IPS DF 6.9 (cell line): Measurements from ENCODE around the gene MTCL1.
A peak's percentile ranks its signal among the peaks of the same experiment; 100 is the strongest.

Experiments used
- DNase-seq: peaks from one replicate; pipeline ENCODE4 v3.0.0-alpha.2; 2013; ENCODE audit warnings: low read depth, low spot score
- H3K27ac ChIP-seq: one replicate; pipeline ENCODE4 v1.5.1; 2013; ENCODE audit warnings: low read length, control low read depth
- H3K27me3 ChIP-seq: 2 replicates; pipeline ENCODE4 v1.6.1; 2013; ENCODE audit warnings: mild to moderate bottlenecking, low read length; ENCODE audit not compliant: control insufficient read depth, insufficient read depth
- H3K36me3 ChIP-seq: 2 replicates; pipeline ENCODE4 v1.6.1; 2013; ENCODE audit warnings: low read length; ENCODE audit not compliant: control insufficient read depth, insufficient read depth
- H3K4me1 ChIP-seq: 2 replicates; pipeline ENCODE4 v1.6.1; 2013; ENCODE audit warnings: low read length; ENCODE audit not compliant: control insufficient read depth, insufficient read depth
- H3K4me3 ChIP-seq: 2 replicates; pipeline ENCODE4 v1.5.1; 2013; ENCODE audit warnings: mild to moderate bottlenecking, low read length
- H3K9me3 ChIP-seq: 2 replicates; pipeline ENCODE4 v1.6.1; 2013; ENCODE audit warnings: low read length, inconsistent platforms; ENCODE audit not compliant: control insufficient read depth, insufficient read depth
- WGBS: extraction: QIAGEN DNeasy Blood & Tissue Kit; methylation state at CpG from one replicate; pipeline ENCODE4 v1.1.7; 2013; ENCODE audit warnings: mixed read lengths, missing lambda C conversion rate; ENCODE audit not compliant: insufficient read length, insufficient coverage; 5-methylcytosine and 5-hydroxymethylcytosine counted together

MTCL1 gene

DNA sequence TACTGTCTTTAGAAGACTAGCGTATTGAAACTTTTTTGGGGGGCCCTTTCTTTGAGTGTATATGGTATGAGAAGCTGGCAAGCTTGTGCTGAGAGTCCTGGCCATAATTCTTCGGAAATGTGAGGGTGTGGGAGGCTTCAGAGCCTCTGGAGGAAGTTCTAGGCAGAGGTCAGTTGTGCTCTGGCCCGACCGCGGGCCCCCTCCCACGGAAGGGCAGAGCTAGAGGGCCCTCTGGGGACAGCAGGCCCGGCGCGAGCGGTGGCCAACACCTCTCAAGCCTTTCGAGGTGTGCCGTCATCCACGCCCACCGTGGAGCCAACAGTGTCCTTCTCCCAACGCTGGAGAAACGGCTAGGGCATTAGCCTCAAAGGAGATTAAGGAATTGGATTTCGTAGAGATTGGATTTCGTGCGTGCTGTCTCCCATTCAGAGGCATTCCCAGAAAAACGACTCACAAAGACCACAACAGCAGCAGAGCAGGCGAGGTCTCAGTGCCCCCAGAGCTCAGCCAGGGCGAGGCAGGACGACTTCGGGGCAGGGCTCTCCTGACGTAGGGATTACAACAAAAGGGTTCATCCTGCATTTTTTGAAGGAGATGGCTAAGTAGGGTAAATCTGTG is 2.2 kb upstream of the MTCL1 start:
- no peak overlapping the region for H3K4me3 ChIP-seq
- H3K9me3 ChIP-seq, result no peaks in the 10 kb centered on the region
- peaks cover 4% of the 10 kb centered on the region for H3K4me1 ChIP-seq
- H3K27ac ChIP-seq, result no peak overlapping the region
- WGBS, result no CpG with 5 or more reads among the region's 25 CpGs
- H3K36me3 ChIP-seq, result no peaks in the 10 kb centered on the region
- H3K27me3 ChIP-seq, result no peaks in the 10 kb centered on the region
- no peak for DNase-seq

GRCh38 chr18:8703781-8704301 is 1.5 kb upstream of the MTCL1 start:
- Histone ChIP-seq H3K4me1 (peaks cover 7% of the 10 kb centered on the region), H3K4me3 (no peak overlapping the region), H3K27me3 (no peaks in the 10 kb centered on the region), H3K9me3 (no peaks in the 10 kb centered on the region), H3K27ac (no peak overlapping the region), H3K36me3 (no peaks in the 10 kb centered on the region)
- DNase-seq, result no peak
- WGBS, result no CpG with 5 or more reads among the region's 16 CpGs

- Histone ChIP-seq H3K27me3 (no peaks in the 10 kb centered on the region), H3K4me3 (peak overlapping the region; percentile 59; the same call in 1 of the 2 replicates), H3K27ac (no peak overlapping the region), H3K4me1 (peaks cover 7% of the 10 kb centered on the region), H3K36me3 (no peaks in the 10 kb centered on the region), H3K9me3 (no peaks in the 10 kb centered on the region)
- WGBS, result no CpG with 5 or more reads among the region's 64 CpGs
- no peak for DNase-seq
These were observed 757 bp upstream of the MTCL1 start for GRCh38 chr18:8704361-8705237.

GRCh38 chr18:8705961-8706790 is 820 bp downstream of the MTCL1 start:
- no peaks in the 10 kb centered on the region for H3K36me3 ChIP-seq
- no peaks in the 10 kb centered on the region for H3K9me3 ChIP-seq
- H3K27me3 ChIP-seq, result no peaks in the 10 kb centered on the region
- DNase-seq, result no peak
- H3K27ac ChIP-seq, result no peak overlapping the region
- H3K4me1 ChIP-seq, result peaks cover 7% of the 10 kb centered on the region
- peak overlapping the region; percentile 81 for H3K4me3 ChIP-seq
- WGBS, result no CpG with 5 or more reads among the region's 116 CpGs

GRCh38 chr18:8706791-8707555 is 1.6 kb downstream of the MTCL1 start:
- Histone ChIP-seq H3K36me3 (no peaks in the 10 kb centered on the region), H3K27me3 (no peaks in the 10 kb centered on the region), H3K27ac (no peak overlapping the region), H3K9me3 (no peaks in the 10 kb centered on the region), H3K4me3 (peak overlapping the region; percentile 81), H3K4me1 (peaks cover 7% of the 10 kb centered on the region)
- DNase-seq, result no peak
- no CpG with 5 or more reads among the region's 48 CpGs for WGBS

GRCh38 chr18:8707556-8708300 is 2.4 kb downstream of the MTCL1 start:
- no peak for DNase-seq
- Histone ChIP-seq H3K9me3 (no peaks in the 10 kb centered on the region), H3K27me3 (no peaks in the 10 kb centered on the region), H3K36me3 (no peaks in the 10 kb centered on the region), H3K27ac (no peak overlapping the region), H3K4me1 (peaks cover 7% of the 10 kb centered on the region), H3K4me3 (peak overlapping the region; percentile 81; the same call in 1 of the 2 replicates)
- WGBS, result no CpG with 5 or more reads among the region's 4 CpGs

DNA sequence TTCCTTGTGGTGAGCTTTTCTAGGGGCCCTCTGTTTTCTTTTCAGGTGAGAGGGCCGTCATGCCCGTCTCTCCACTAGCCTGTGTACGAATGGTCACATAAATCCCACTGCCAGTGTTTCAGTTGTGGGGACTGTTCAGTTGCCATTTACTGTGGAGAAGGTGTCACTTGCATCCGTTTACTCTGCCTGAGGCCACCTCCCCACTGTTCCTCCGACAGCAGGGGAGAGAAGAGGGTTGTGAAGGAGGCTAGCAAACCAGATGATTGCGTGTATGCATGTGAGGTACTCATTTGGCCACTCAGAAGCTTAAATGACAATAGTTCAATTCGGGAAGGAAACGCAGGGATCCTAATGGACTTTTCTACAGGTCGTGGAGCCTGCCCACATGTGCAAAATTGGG is 3.3 kb downstream of the MTCL1 start:
- Histone ChIP-seq H3K27me3 (no peaks in the 10 kb centered on the region), H3K4me3 (no peak overlapping the region), H3K27ac (no peak overlapping the region), H3K9me3 (no peaks in the 10 kb centered on the region), H3K36me3 (no peaks in the 10 kb centered on the region), H3K4me1 (peaks cover 4% of the 10 kb centered on the region)
- no peak for DNase-seq
- WGBS, result no CpG with 5 or more reads among the region's 9 CpGs

- WGBS, result no CpG with 5 or more reads among the region's 14 CpGs
- no peaks in the 10 kb centered on the region for H3K36me3 ChIP-seq
- H3K4me3 ChIP-seq, result no peak overlapping the region
These were observed 4.1 kb downstream of the MTCL1 start for GRCh38 chr18:8709248-8710059.

GRCh38 chr18:8711736-8712135 is 6.4 kb downstream of the MTCL1 start:
- Histone ChIP-seq H3K4me1 (peaks cover 4% of the 10 kb centered on the region; the same call in 1 of the 2 replicates), H3K36me3 (no peaks in the 10 kb centered on the region), H3K9me3 (no peaks in the 10 kb centered on the region), H3K4me3 (no peak overlapping the region), H3K27me3 (no peaks in the 10 kb centered on the region), H3K27ac (no peak overlapping the region)
- WGBS, result no CpG with 5 or more reads among the region's 5 CpGs
- no peak for DNase-seq

More at GRCh38 chr18:8709248-8710059, 4.1 kb downstream of the MTCL1 start:
- Histone ChIP-seq H3K4me1 (peaks cover 3% of the 10 kb centered on the region; the same call in 1 of the 2 replicates), H3K27me3 (no peaks in the 10 kb centered on the region), H3K9me3 (no peaks in the 10 kb centered on the region), H3K27ac (no peak overlapping the region)
- DNase-seq, result no peak
